Ectodermal cell (in vitro differentiated cells): Measurements from ENCODE around the gene TEX2.

Experiments
- H3K27ac ChIP-seq: 2 replicates; pipeline ENCODE4 v1.7.0; 2013; ENCODE audit warnings: mild to moderate bottlenecking, low read depth, low read length; ENCODE audit not compliant: insufficient read depth, poor library complexity, severe bottlenecking
- H3K27me3 ChIP-seq: 2 replicates; pipeline ENCODE4 v1.7.0; 2013; ENCODE audit warnings: mild to moderate bottlenecking, low read length; ENCODE audit not compliant: insufficient read depth, control insufficient read depth, poor library complexity, severe bottlenecking
- H3K36me3 ChIP-seq: one replicate; pipeline ENCODE4 v1.7.0; 2013; ENCODE audit warnings: low read length; ENCODE audit not compliant: control insufficient read depth, insufficient read depth
- H3K4me1 ChIP-seq: one replicate; pipeline ENCODE4 v1.7.0; 2013; ENCODE audit warnings: low read length; ENCODE audit not compliant: control insufficient read depth, insufficient read depth
- H3K4me3 ChIP-seq: 2 replicates; pipeline ENCODE4 v1.7.0; 2013; ENCODE audit warnings: low read depth, low read length, control low read depth; ENCODE audit not compliant: insufficient read depth
- H3K9me3 ChIP-seq: 2 replicates; pipeline ENCODE4 v1.7.0; 2013; ENCODE audit warnings: mild to moderate bottlenecking, low read length, moderate library complexity; ENCODE audit not compliant: control insufficient read depth
- WGBS, 2 experiments: methylation state at CpG; one replicate each; pipeline ENCODE4 v1.1.7; 2013; ENCODE audit warnings: missing lambda C conversion rate in 2 of 2; 5-methylcytosine and 5-hydroxymethylcytosine counted together

Gene TEX2

DNA sequence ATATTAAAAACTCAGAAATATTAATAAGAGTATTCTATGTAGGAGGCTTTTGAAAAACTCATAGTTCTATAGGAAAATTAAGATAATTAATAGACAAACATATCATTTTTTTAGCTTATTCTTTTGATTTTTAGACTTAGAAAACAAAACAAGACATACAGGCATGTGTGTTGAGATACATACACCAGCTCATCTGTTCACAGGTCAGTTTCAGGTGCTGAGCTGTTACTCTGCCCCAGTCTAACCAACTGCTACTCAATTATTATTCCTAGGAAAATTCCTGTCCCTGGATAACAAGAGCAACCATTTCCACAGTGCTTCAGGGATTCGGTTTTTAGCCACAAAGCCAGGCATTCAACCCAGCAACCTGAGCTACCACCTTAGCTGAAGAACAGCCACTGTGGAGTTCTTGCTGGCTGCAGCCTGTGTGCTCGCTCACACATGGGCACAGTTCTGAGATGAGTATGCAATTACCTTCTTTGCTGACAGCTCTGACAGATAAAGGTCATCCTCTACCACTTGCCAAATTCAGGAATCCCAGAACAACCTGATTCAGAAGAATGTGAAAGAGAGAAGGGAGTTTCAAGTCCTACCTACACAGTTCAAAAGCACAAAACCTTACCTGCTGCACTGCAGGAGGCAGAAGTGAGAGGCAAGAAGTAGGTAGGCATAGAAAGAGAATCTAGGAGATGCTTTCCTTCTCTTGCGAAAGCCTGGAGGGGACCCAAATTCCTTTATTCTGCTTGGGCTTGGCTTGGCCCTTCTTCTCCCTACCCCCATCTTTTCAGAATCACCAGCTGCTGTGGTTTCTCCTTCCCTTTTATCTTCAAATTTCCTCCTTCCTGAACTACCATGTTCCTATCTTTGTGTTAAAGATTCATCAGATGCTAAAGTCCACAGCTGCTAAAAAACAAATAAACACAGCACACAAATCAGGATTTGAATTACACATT lies 62.7 kb downstream of the TEX2 start:
- Histone ChIP-seq H3K36me3 (no peaks in the 10 kb centered on the region), H3K27me3 (no peaks in the 10 kb centered on the region), H3K4me3 (no peak overlapping the region), H3K4me1 (no peaks in the 10 kb centered on the region), H3K9me3 (no peaks in the 10 kb centered on the region), H3K27ac (no peak overlapping the region)
- WGBS, 2 experiments, result 79 to 86% methylated on average over 3 of the region's 3 CpGs

DNA sequence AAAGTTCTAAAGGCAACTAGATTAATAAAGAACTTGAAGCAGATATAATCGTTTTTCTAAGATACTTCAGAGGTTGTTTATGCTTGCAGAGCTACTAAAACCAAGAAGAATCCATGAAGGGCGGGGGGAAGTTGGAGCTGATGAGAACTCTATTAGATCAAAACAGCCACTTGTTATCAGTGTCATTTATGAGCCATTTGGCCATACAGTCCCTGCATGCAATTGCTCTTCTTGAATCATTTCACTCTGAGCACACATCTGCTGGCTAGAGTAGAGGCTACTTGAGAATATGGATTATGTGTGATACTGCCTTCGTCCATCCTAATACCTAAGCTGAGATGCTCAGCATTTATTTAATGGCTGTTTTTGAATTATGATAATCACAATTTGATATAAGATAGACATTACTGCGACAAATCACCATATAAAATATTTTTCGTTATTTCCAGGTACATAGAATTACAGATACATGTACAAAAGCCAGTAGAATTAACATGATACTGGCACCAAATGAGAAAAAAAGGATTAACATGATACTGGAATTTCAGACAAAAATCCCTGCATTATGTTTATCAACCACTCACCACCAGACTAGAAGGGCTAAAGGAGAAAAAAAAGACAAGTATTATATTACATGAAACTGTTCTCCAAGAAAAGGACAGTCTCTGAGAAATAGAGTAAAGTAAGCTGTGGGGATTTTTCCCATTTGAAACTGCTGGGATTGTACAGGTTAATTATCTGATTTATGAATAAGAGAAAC lies 64.5 kb downstream of the TEX2 start:
- Histone ChIP-seq H3K9me3 (no peaks in the 10 kb centered on the region), H3K4me3 (no peak overlapping the region), H3K27me3 (no peaks in the 10 kb centered on the region), H3K4me1 (no peaks in the 10 kb centered on the region), H3K27ac (no peak overlapping the region), H3K36me3 (no peaks in the 10 kb centered on the region)
- 92 to 93% methylated on average over 2 to 5 of the region's 5 CpGs for WGBS, 2 experiments

DNA sequence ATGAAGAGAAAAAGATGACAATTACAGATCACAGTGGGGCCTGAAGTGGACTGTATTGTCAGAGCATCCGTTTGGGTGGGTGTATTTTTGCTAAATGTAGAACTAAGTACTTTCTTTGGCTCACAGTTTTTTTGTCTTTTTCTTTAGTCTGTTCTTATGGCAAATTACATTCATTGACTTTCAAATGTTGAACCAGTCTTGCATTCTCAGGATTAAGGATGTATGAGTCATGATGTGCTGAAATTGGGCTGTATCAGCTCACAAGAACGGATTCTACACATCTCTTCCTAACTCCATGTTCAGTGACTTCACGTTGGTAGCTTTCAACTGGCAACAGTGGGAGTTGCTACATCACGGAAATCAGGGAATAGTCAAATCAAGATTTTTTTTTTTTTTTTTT lies 66.5 kb downstream of the TEX2 start:
- no peak overlapping the region for H3K4me3 ChIP-seq
- 68 to 80% methylated on average over 3 to 4 of the region's 4 CpGs for WGBS, 2 experiments
- H3K9me3 ChIP-seq, result no peaks in the 10 kb centered on the region
- no peaks in the 10 kb centered on the region for H3K36me3 ChIP-seq
- no peaks in the 10 kb centered on the region for H3K27me3 ChIP-seq
- no peak overlapping the region for H3K27ac ChIP-seq
- H3K4me1 ChIP-seq, result no peaks in the 10 kb centered on the region

- no peaks in the 10 kb centered on the region for H3K36me3 ChIP-seq
- H3K9me3 ChIP-seq, result no peaks in the 10 kb centered on the region
- no peak overlapping the region for H3K4me3 ChIP-seq
- no peak overlapping the region for H3K27ac ChIP-seq
- H3K4me1 ChIP-seq, result no peaks in the 10 kb centered on the region
- 85 to 87% methylated on average over 7 to 9 of the region's 9 CpGs for WGBS, 2 experiments
- H3K27me3 ChIP-seq, result no peaks in the 10 kb centered on the region
Observed at GRCh38 chr17:64193561-64193960, 69.5 kb downstream of the TEX2 start.

DNA sequence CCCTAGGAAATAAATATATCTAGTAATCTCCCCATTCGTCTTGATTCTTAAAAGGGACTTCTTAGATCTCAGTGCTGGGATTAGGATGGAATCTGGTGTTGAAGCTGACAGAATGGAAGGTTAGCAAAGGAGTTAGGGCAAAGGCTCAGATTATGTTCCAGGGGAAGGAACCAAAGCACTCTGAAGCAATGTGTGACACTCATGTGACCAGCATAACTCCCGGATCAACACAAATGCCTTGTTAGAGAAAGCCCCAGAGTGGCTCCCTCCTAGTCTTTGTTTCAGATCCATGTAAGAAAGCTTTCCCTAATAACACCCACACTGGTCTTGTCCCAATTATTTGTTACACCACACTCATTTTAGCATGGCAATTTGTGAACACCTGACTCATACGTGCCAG lies 70.5 kb downstream of the TEX2 start:
- Histone ChIP-seq H3K36me3 (no peaks in the 10 kb centered on the region), H3K9me3 (no peaks in the 10 kb centered on the region), H3K4me3 (no peak overlapping the region), H3K4me1 (no peaks in the 10 kb centered on the region), H3K27me3 (no peaks in the 10 kb centered on the region), H3K27ac (no peak overlapping the region)
- WGBS, 2 experiments, result 78 to 83% methylated on average over 3 of the region's 3 CpGs

GRCh38 chr17:64190472-64190871 lies 72.6 kb downstream of the TEX2 start:
- 84 to 88% methylated on average over 6 of the region's 6 CpGs for WGBS, 2 experiments
- no peaks in the 10 kb centered on the region for H3K36me3 ChIP-seq

GRCh38 chr17:64188088-64188487 lies 75.0 kb downstream of the TEX2 start:
- H3K4me1 ChIP-seq, result no peaks in the 10 kb centered on the region
- H3K27ac ChIP-seq, result no peak overlapping the region
- WGBS, 2 experiments, result 94 to 95% methylated on average over 15 of the region's 15 CpGs
- H3K27me3 ChIP-seq, result no peaks in the 10 kb centered on the region
- no peaks in the 10 kb centered on the region for H3K9me3 ChIP-seq
- H3K4me3 ChIP-seq, result no peak overlapping the region
- no peaks in the 10 kb centered on the region for H3K36me3 ChIP-seq

More at GRCh38 chr17:64190472-64190871, 72.6 kb downstream of the TEX2 start:
- no peaks in the 10 kb centered on the region for H3K4me1 ChIP-seq
- H3K4me3 ChIP-seq, result no peak overlapping the region
- H3K27ac ChIP-seq, result no peak overlapping the region
- H3K9me3 ChIP-seq, result no peaks in the 10 kb centered on the region
- H3K27me3 ChIP-seq, result no peaks in the 10 kb centered on the region

- WGBS, 2 experiments, result 92 to 93% methylated on average over 11 of the region's 11 CpGs
Observed at GRCh38 chr17:64187093-64187895, 75.8 kb downstream of the TEX2 start.

GRCh38 chr17:64186171-64187092 lies 76.6 kb downstream of the TEX2 start:
- H3K27ac ChIP-seq, result no peak overlapping the region
- H3K27me3 ChIP-seq, result no peaks in the 10 kb centered on the region
- no peaks in the 10 kb centered on the region for H3K9me3 ChIP-seq
- H3K4me1 ChIP-seq, result no peaks in the 10 kb centered on the region
- WGBS, 2 experiments, result 92 to 93% methylated on average over 12 of the region's 12 CpGs
- no peaks in the 10 kb centered on the region for H3K36me3 ChIP-seq
- H3K4me3 ChIP-seq, result no peak overlapping the region

More at GRCh38 chr17:64187093-64187895, 75.8 kb downstream of the TEX2 start:
- no peaks in the 10 kb centered on the region for H3K27me3 ChIP-seq
- H3K9me3 ChIP-seq, result no peaks in the 10 kb centered on the region
- no peaks in the 10 kb centered on the region for H3K4me1 ChIP-seq
- no peaks in the 10 kb centered on the region for H3K36me3 ChIP-seq
- no peak overlapping the region for H3K4me3 ChIP-seq
- H3K27ac ChIP-seq, result no peak overlapping the region
